A549 (cell line): ENCODE results near the gene MAST2. TPM values are rescaled to one million over a fixed set of nuclear protein-coding genes. Genes with fewer than 3 reads are reported as not detected.

Experiments used
- ATAC-seq, 2 experiments: fragments of 200-7000 bp in 1 of 2; fragments of >200 bp in 1 of 2; cut with Nextera tagmentation in 1 of 2; cut with Tn5 transposase in 1 of 2; 3 replicates each; pipeline versions ENCODE4 v1.8.0 to v1.9.1; 2018 to 2020; ENCODE audit warnings: mild to moderate bottlenecking in 1 of 2, moderate library complexity in 1 of 2
- CTCF ChIA-PET: fragments of 300-600 bp; sonication (Branson Sonifier 250); formaldehyde crosslinking; extraction: SDS; loops from one replicate; lab custom pipeline; 2021; ENCODE audit warnings: antibody characterized with exemption, inconsistent platforms; lab: Yijun Ruan, JAX
- POLR2A ChIA-PET: fragments of 350-600 bp; formaldehyde crosslinking; extraction: SDS; loops from one replicate; lab custom pipeline; 2021; ENCODE audit warnings: antibody characterized with exemption, inconsistent platforms; lab: Yijun Ruan, JAX
- DNase-seq, 2 experiments: peaks; one replicate each; pipeline versions ENCODE4 v3.0.0 to v3.0.0-alpha.2; 2011 to 2016; ENCODE audit warnings: low read depth in 1 of 2, low spot score in 1 of 2
- FAIRE-seq: peaks from 2 replicates; lab custom pipeline; 2011; peaks lifted over from hg19 to GRCh38; lab: Jason Lieb, UNC
- H3K27ac ChIP-seq, 2 experiments: fragments of >200 bp; sonication (Bioruptor Twin); formaldehyde crosslinking; 3 replicates each; pipeline ENCODE4 v1.5.1; 2016 to 2017
- H3K4me1 ChIP-seq: fragments of >200 bp; sonication (Bioruptor Twin); formaldehyde crosslinking; 3 replicates; pipeline ENCODE4 v1.6.1; 2016
- H3K4me2 ChIP-seq: fragments of >200 bp; sonication (Bioruptor Twin); formaldehyde crosslinking; 3 replicates; pipeline ENCODE4 v1.6.1; 2016
- H3K4me3 ChIP-seq: fragments of >200 bp; sonication (Bioruptor Twin); formaldehyde crosslinking; 3 replicates; pipeline ENCODE4 v1.5.1; 2016
- H3K9me3 ChIP-seq: fragments of >200 bp; sonication (Bioruptor Twin); formaldehyde crosslinking; 3 replicates; pipeline ENCODE4 v1.6.1; 2016
- BCL3 ChIP-seq: fragments of >200 bp; sonication (Bioruptor Twin); formaldehyde crosslinking; IDR thresholded peaks from 3 replicates; pipeline ENCODE4 v1.6.1; 2016
- CBX2 ChIP-seq: fragments of 200-600 bp; sonication (generic); IDR thresholded peaks from 2 replicates; pipeline ENCODE4 v1.6.1; 2016; ENCODE audit warnings: low read depth, mild to moderate bottlenecking, borderline replicate concordance
- E2F6 ChIP-seq: IDR thresholded peaks from 2 replicates; pipeline ENCODE4 v1.6.1; 2012; ENCODE audit warnings: low read depth, borderline replicate concordance
- ELK1 ChIP-seq: fragments of 150-350 bp; IDR thresholded peaks from 2 replicates; pipeline ENCODE4 v1.6.1; 2014; ENCODE audit warnings: low read depth, mild to moderate bottlenecking, low read length
- FOXS1 ChIP-seq: fragments of 250-450 bp; sonication (Bioruptor Pico); IDR thresholded peaks from 2 replicates; pipeline ENCODE4 v1.5.0; 2020; ENCODE audit warnings: mild to moderate bottlenecking, moderate library complexity
- HDAC2 ChIP-seq: fragments of 200-600 bp; sonication (generic); IDR thresholded peaks from 2 replicates; pipeline ENCODE4 v1.6.1; 2016
- HOXB13 ChIP-seq: fragments of 250-450 bp; sonication (Bioruptor Pico); IDR thresholded peaks from 2 replicates; pipeline ENCODE4 v1.5.0; 2020; ENCODE audit warnings: low read depth, mild to moderate bottlenecking, moderate library complexity
- JUN ChIP-seq, 2 experiments: fragments of >200 bp; sonication (Bioruptor Twin); formaldehyde crosslinking; IDR thresholded peaks; 2 replicates in 1 of 2; 3 replicates in 1 of 2; pipeline ENCODE4 v1.6.1; 2016 to 2017
- KDM1A ChIP-seq: fragments of 200-600 bp; sonication (generic); IDR thresholded peaks from 2 replicates; pipeline ENCODE4 v1.6.1; 2016; ENCODE audit warnings: low read depth, mild to moderate bottlenecking
- NFE2L2 ChIP-seq: fragments of 150-350 bp; conservative IDR thresholded peaks from 2 replicates; pipeline ENCODE4 v1.6.1; 2014; ENCODE audit warnings: low read length
- PHF8 ChIP-seq: fragments of 200-600 bp; sonication (generic); IDR thresholded peaks from 2 replicates; pipeline ENCODE4 v1.6.1; 2016; ENCODE audit warnings: low read depth, mild to moderate bottlenecking, antibody characterized with exemption, moderate library complexity, borderline replicate concordance
- POLR2A ChIP-seq: IDR thresholded peaks from 2 replicates; pipeline ENCODE4 v1.6.1; 2012; ENCODE audit warnings: mild to moderate bottlenecking, low read length
- RCOR1 ChIP-seq: fragments of 150-350 bp; IDR thresholded peaks from 2 replicates; pipeline ENCODE4 v1.6.1; 2014; ENCODE audit warnings: antibody characterized with exemption, low read length, low read depth
- SMC3 ChIP-seq: fragments of >200 bp; sonication (Bioruptor Twin); formaldehyde crosslinking; IDR thresholded peaks from 3 replicates; pipeline ENCODE4 v1.6.1; 2018; ENCODE audit warnings: inconsistent platforms
- SREBF2 ChIP-seq: fragments of 450-650 bp; IDR thresholded peaks from 2 replicates; pipeline ENCODE4 v1.6.1; 2014; ENCODE audit warnings: mild to moderate bottlenecking, moderate library complexity
- ZC3H11A ChIP-seq: fragments of 450-650 bp; IDR thresholded peaks from 2 replicates; pipeline ENCODE4 v1.6.1; 2014; ENCODE audit warnings: antibody characterized with exemption, mild to moderate bottlenecking
- ZFP36 ChIP-seq: fragments of 450-650 bp; IDR thresholded peaks from 2 replicates; pipeline ENCODE4 v1.6.1; 2014; ENCODE audit warnings: borderline replicate concordance; ENCODE audit not compliant: partially characterized antibody
- ZNF302 ChIP-seq: fragments of 250-450 bp; sonication (Bioruptor Pico); IDR thresholded peaks from 2 replicates; pipeline ENCODE4 v1.9.0; 2021; ENCODE audit warnings: inconsistent platforms, mild to moderate bottlenecking, moderate library complexity
- ZSCAN20 ChIP-seq: fragments of 250-450 bp; sonication (Bioruptor Pico); IDR thresholded peaks from 2 replicates; pipeline ENCODE4 v1.8.0; 2022; ENCODE audit warnings: mild to moderate bottlenecking, moderate library complexity
- WGBS: methylation state at CpG from one replicate; pipeline ENCODE4 v1.1.6; 2017; ENCODE audit errors: missing lambda C conversion rate; 5-methylcytosine and 5-hydroxymethylcytosine counted together
- polyA plus RNA-seq, 4 experiments: library from polyadenylated mRNA; depleted of rRNA in 3 of 4; stranded (reverse); fragments of >200 nt; fragmentation: RNase III in 1 of 4; extraction: RNeasy Plus Mini Kit Qiagen cat#74134 plus additional on column Dnase treatment in 1 of 4; gene quantifications; 2 replicates in 3 of 4; 3 replicates in 1 of 4; pipeline ENCODE4 v1.2.3, GENCODE V29; 2011 to 2017
- TF ChIP-seq, protein P1 (sequence below): fragments of 250-450 bp; sonication (Bioruptor Pico); IDR thresholded peaks from 2 replicates; pipeline ENCODE4 v1.5.0; 2020; ENCODE audit warnings: low read depth, mild to moderate bottlenecking, moderate library complexity
- TF ChIP-seq, protein P2 (sequence below): fragments of 250-450 bp; sonication (Bioruptor Pico); IDR thresholded peaks from 2 replicates; pipeline ENCODE4 v1.5.0; 2021; ENCODE audit warnings: mild to moderate bottlenecking, moderate library complexity, borderline replicate concordance
- TF ChIP-seq, protein P3 (sequence below): IDR thresholded peaks from 2 replicates; pipeline ENCODE4 v1.6.1; 2012
- TF ChIP-seq, protein P4 (sequence below): fragments of 450-650 bp; IDR thresholded peaks from 2 replicates; pipeline ENCODE4 v1.6.1; 2014; ENCODE audit warnings: antibody characterized with exemption

Gene MAST2
- polyA plus RNA-seq, 2 of the 4 experiments (the other 2 are of a cell fraction) = 19.3 to 20.5 TPM

DNA sequence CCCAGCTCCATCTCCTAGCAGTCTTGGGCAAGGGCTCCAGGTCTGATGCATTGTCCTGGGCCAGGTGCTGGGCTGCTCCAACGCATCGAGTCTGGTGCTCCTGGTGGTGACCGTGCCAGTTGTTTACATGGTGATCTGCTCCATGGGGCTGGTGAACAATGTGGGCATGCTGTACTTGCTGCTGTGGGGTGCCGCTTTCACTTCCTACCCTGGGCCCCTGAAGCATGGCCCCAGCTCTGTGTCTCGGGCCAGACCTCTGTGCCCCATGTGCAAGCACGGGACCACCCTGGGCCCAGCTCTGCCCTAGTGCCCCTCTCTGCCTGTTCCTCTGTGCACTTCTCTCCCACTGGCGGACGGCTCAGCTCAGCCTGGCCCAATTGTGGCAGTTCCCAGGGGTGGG is 119.4 kb downstream of the MAST2 start (continued):
- TF ChIP-seq JUN (IDR thresholded peaks at IDR 0.05) (no peak), SREBF2 (no peak), FOXS1 (CRISPR knock-in tag) (no peak), ELK1 (no peak), PHF8 (no peak), HDAC2 (no peak)
- TF ChIP-seq, all 56 proteins: peak for 0

DNA sequence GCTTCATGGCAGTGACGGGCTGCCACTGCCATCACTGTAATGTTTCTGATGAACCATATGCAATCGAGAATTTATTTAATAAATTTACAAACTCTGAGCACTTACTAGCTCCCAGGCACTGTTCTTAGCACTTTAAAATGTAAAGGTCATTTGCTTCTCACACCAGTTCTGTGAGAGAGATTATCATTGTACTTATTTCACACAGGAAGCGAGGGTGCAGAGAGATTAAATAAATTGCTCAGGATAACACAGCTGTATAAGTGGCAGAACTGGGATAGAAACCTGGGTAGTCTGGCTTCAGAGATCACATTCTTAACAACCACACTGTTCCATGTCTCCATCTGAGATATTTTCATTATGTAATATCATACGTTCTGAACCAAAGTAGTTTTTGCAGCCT is 119.9 kb downstream of the MAST2 start:
- H3K4me2 ChIP-seq = no peak overlapping the region
- FAIRE-seq = no peak
- ChIA-PET POLR2A (no interaction called here), CTCF (interaction anchor here (1.0 kb wide), 1 partner anchor 9 kb away, joined by 3 read pairs; no protein-coding TSS in a partner anchor)
- H3K9me3 ChIP-seq = no peaks in the 10 kb centered on the region
- no peak overlapping the region for H3K4me3 ChIP-seq
- H3K27ac ChIP-seq = no peak overlapping the region
- no peak for DNase-seq
- no peak for TF ChIP-seq FOXS1 (CRISPR knock-in tag)
- TF ChIP-seq, protein P1, sequence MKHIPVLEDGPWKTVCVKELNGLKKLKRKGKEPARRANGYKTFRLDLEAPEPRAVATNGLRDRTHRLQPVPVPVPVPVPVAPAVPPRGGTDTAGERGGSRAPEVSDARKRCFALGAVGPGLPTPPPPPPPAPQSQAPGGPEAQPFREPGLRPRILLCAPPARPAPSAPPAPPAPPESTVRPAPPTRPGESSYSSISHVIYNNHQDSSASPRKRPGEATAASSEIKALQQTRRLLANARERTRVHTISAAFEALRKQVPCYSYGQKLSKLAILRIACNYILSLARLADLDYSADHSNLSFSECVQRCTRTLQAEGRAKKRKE = no peak
- TF ChIP-seq SMC3 = no peak
- TF ChIP-seq, protein P2, sequence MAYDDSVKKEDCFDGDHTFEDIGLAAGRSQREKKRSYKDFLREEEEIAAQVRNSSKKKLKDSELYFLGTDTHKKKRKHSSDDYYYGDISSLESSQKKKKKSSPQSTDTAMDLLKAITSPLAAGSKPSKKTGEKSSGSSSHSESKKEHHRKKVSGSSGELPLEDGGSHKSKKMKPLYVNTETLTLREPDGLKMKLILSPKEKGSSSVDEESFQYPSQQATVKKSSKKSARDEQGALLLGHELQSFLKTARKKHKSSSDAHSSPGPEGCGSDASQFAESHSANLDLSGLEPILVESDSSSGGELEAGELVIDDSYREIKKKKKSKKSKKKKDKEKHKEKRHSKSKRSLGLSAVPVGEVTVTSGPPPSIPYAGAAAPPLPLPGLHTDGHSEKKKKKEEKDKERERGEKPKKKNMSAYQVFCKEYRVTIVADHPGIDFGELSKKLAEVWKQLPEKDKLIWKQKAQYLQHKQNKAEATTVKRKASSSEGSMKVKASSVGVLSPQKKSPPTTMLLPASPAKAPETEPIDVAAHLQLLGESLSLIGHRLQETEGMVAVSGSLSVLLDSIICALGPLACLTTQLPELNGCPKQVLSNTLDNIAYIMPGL (CRISPR knock-in tag) = no peak
- TF ChIP-seq, protein P3, sequence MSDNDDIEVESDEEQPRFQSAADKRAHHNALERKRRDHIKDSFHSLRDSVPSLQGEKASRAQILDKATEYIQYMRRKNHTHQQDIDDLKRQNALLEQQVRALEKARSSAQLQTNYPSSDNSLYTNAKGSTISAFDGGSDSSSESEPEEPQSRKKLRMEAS = no peak
- TF ChIP-seq, protein P4, sequence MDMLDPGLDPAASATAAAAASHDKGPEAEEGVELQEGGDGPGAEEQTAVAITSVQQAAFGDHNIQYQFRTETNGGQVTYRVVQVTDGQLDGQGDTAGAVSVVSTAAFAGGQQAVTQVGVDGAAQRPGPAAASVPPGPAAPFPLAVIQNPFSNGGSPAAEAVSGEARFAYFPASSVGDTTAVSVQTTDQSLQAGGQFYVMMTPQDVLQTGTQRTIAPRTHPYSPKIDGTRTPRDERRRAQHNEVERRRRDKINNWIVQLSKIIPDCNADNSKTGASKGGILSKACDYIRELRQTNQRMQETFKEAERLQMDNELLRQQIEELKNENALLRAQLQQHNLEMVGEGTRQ = no peak
- no peak for TF ChIP-seq NFE2L2
- TF ChIP-seq BCL3 = no peak
- TF ChIP-seq POLR2A = no peak
- no peak for TF ChIP-seq SREBF2
- TF ChIP-seq RCOR1 = no peak
- TF ChIP-seq CBX2 = no peak
- TF ChIP-seq ZSCAN20 (CRISPR knock-in tag) = no peak
- TF ChIP-seq HOXB13 (CRISPR knock-in tag) = no peak
- no peaks in the 10 kb centered on the region; the same call in 2 of the 3 replicates for H3K4me1 ChIP-seq
- no peak for ATAC-seq
- 82% methylated on average over 4 of the region's 4 CpGs for WGBS

GRCh38 chr1:45924736-45925135 is 121.3 kb downstream of the MAST2 start:
- no peak for TF ChIP-seq ZNF302 (CRISPR knock-in tag)
- no peak for TF ChIP-seq POLR2A
- no peak for TF ChIP-seq ZC3H11A
- TF ChIP-seq KDM1A = no peak
- no peak for TF ChIP-seq E2F6
- no peak for TF ChIP-seq ZFP36
- DNase-seq (peak in 1 of 2 experiments; percentile 10), FAIRE-seq (no peak), ATAC-seq (no peak; a peak in 1 of 6 replicates)
- Histone ChIP-seq H3K4me3 (no peak overlapping the region), H3K9me3 (no peaks in the 10 kb centered on the region), H3K4me2 (no peak overlapping the region), H3K4me1 (peaks cover 13% of the 10 kb centered on the region), H3K27ac (no peak overlapping the region)
- WGBS = 93% methylated on average over 1 of the region's 1 CpG
- POLR2A ChIA-PET = no interaction called here
- CTCF ChIA-PET = interaction anchor here (1.1 kb wide), 1 partner anchor 34 kb away, joined by 3 read pairs; no protein-coding TSS in a partner anchor
